Neutrophil (primary cell): ENCODE results near the gene RNF186.

Source experiments
- H3K27ac ChIP-seq: fragments of 200-600 bp; sonication (generic); 2 replicates; pipeline ENCODE4 v1.5.1; 2016; ENCODE audit warnings: mild to moderate bottlenecking, moderate library complexity
- H3K27me3 ChIP-seq: fragments of 200-600 bp; sonication (generic); 2 replicates; pipeline ENCODE4 v1.6.0; 2016; ENCODE audit warnings: mild to moderate bottlenecking
- H3K36me3 ChIP-seq: fragments of 200-600 bp; sonication (generic); 2 replicates; pipeline ENCODE4 v1.5.1; 2017
- H3K4me1 ChIP-seq, 2 experiments: fragments of 200-600 bp in 1 of 2; sonication (generic) in 1 of 2; 1 replicate in 1 of 2; 2 replicates in 1 of 2; pipeline versions ENCODE4 v1.5.1 to v1.6.1; 2013 to 2016; ENCODE audit warnings: low read depth in 1 of 2, low read length in 1 of 2, mild to moderate bottlenecking in 1 of 2, moderate library complexity in 1 of 2; ENCODE audit not compliant: control insufficient read depth in 1 of 2, insufficient read depth in 1 of 2
- H3K4me3 ChIP-seq, 2 experiments: fragments of 200-600 bp in 1 of 2; sonication (generic) in 1 of 2; 1 replicate in 1 of 2; 2 replicates in 1 of 2; pipeline ENCODE4 v1.5.1; 2013 to 2016; ENCODE audit warnings: low read depth in 1 of 2, low read length in 1 of 2, mild to moderate bottlenecking in 1 of 2, moderate library complexity in 1 of 2
- H3K9me3 ChIP-seq: fragments of 200-600 bp; sonication (generic); 2 replicates; pipeline ENCODE4 v1.5.1; 2016
- TF ChIP-seq, protein P1 (sequence below): fragments of 200-600 bp; sonication (generic); IDR thresholded peaks from 2 replicates; pipeline ENCODE4 v1.5.1; 2016; ENCODE audit warnings: antibody characterized with exemption

Gene RNF186

DNA sequence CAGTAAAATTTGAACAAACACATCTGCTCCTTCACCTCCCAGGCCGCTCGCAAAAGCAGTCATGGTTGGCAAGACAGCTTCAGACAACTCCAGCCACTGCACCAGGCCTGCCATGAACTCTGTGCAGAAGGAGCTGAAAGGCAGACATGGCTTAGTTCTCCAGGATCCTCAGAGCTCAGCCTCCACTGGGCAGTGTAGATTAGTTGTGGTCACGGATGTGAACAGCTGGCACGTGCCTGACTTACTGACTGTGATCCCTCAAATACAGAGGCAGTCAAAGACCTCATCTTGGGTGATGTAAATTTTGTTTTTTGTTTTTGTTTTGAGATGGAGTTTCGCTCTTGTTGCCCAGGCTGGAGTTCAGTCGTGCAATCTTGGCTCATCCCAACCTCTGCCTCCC lies 43.7 kb downstream of the RNF186 start:
- no peaks in the 10 kb centered on the region for H3K9me3 ChIP-seq
- H3K36me3 ChIP-seq, result no peaks in the 10 kb centered on the region
- H3K4me1 ChIP-seq, result no peaks in the 10 kb centered on the region
- TF ChIP-seq, protein P1, sequence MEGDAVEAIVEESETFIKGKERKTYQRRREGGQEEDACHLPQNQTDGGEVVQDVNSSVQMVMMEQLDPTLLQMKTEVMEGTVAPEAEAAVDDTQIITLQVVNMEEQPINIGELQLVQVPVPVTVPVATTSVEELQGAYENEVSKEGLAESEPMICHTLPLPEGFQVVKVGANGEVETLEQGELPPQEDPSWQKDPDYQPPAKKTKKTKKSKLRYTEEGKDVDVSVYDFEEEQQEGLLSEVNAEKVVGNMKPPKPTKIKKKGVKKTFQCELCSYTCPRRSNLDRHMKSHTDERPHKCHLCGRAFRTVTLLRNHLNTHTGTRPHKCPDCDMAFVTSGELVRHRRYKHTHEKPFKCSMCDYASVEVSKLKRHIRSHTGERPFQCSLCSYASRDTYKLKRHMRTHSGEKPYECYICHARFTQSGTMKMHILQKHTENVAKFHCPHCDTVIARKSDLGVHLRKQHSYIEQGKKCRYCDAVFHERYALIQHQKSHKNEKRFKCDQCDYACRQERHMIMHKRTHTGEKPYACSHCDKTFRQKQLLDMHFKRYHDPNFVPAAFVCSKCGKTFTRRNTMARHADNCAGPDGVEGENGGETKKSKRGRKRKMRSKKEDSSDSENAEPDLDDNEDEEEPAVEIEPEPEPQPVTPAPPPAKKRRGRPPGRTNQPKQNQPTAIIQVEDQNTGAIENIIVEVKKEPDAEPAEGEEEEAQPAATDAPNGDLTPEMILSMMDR, result no peak
- H3K27ac ChIP-seq, result no peak overlapping the region
- H3K27me3 ChIP-seq, result no peaks in the 10 kb centered on the region
- no peak overlapping the region for H3K4me3 ChIP-seq

DNA sequence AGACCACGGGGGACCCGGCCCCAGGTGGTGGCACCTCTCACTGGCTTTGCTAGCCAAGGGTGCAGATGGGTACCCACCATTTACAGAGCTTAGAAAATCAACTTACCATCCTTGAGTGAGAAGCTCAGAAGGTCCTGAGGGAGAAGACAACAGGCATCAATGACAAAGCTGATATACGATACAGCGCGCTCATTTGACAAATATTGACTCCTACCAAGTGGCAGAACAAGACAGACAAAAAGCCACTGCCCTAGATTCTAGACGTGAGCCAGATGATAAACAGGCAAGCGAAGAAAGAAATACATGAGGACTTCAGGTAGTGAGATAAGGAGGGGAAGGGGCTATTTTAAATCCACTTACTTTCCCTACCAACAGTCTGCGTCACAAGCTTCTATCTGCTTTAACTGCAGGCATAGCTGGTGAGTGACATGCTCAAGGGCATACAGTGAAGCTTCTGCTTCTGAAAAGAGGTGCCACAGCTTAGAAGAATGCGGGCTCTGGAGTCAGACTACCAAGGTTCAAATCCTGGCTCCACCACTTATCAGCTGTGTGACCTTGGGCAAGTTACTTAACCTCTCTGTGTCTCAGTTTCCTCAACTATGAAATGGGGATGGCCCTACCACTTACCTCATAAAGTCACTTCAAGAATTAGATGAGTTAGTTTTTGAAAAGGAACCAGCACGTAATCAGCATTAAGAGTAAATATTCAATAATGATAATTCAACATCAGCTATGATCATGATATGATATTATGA lies 44.5 kb downstream of the RNF186 start:
- Histone ChIP-seq H3K4me3 (no peak overlapping the region), H3K27ac (no peak overlapping the region), H3K9me3 (no peaks in the 10 kb centered on the region), H3K36me3 (no peaks in the 10 kb centered on the region), H3K4me1 (no peaks in the 10 kb centered on the region), H3K27me3 (no peaks in the 10 kb centered on the region)
- TF ChIP-seq, protein P1, result no peak

DNA sequence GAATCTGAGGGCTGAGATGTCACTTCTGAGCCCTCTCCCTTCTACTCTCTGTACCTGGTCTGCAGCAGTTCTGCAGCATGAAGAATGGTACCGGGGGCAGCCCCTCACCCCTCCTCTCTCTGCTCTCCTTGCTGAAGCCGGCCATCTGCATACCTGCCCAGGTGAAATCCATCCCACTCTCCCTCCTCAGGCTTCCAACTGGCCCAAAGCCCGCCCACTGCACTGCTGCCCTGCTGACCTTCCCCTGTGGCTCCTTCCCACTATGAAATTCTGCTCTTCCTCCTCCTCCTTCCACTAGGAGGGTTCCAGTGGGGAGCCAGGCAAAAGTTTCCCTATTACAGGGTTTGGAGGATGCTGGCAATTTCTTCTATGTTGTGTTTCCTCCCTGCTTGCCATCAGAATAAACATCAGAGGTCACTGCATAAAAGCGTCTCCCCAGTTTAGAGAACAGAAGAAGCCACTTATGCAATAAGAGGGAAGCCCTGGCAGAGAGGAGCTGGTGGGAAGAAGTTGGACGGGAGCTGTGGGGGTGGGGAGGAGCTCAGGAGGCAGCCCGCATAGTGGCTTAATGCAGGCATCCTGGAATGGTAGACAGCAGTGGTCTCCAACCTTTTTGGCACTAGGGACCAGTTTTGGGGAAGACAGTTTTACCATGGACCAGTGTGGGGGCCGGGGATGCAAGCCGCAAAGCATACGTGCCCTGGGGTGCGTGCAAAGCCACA lies 45.7 kb downstream of the RNF186 start:
- no peaks in the 10 kb centered on the region for H3K27me3 ChIP-seq
- H3K9me3 ChIP-seq, result no peaks in the 10 kb centered on the region
- no peak overlapping the region for H3K4me3 ChIP-seq
- H3K27ac ChIP-seq, result no peak overlapping the region
- H3K36me3 ChIP-seq, result no peaks in the 10 kb centered on the region
- TF ChIP-seq, protein P1, result no peak
- no peaks in the 10 kb centered on the region for H3K4me1 ChIP-seq

DNA sequence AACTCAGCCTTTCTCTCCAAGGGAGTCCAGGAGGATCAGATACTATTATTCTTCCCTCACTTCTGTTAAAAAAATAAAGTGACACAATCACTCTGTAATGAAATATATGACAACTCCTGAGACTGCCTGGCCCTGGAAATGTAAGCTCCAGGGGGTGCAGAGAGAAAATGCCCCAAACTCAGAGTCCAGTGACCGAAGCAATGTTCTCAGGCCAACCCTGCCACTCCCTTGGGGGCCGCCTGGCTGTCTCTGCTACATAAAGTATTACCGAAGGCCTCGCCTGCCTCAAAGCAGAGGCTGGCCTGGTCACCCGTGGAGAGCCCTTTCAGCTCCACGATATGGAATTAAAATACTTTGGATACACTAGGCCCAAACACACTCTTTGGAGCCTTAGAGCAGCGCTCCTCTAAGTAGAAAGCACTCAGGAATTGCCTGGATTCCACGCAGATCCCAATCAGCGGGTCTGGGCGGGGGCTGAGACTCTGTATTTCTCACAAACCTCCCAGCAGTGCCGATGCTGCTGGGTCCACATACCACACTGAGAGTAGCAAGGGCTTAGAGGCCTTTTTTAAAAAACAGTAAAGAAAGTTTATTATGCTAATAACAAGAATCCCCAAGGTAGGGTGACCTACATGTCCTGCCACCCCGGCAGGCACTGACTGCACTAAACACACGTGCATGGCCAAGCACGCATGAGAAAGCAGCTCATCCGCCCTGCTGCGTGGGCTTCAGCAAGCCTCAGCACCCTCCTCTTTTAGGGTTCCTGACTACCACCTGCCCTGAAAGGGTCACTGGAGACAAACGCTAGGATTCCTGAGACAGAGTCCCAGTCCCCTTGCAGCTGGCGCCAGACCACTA lies 46.5 kb downstream of the RNF186 start:
- Histone ChIP-seq H3K27ac (no peak overlapping the region), H3K27me3 (no peaks in the 10 kb centered on the region), H3K36me3 (no peaks in the 10 kb centered on the region), H3K4me1 (no peaks in the 10 kb centered on the region), H3K4me3 (no peak overlapping the region), H3K9me3 (no peaks in the 10 kb centered on the region)
- TF ChIP-seq, protein P1, result no peak

DNA sequence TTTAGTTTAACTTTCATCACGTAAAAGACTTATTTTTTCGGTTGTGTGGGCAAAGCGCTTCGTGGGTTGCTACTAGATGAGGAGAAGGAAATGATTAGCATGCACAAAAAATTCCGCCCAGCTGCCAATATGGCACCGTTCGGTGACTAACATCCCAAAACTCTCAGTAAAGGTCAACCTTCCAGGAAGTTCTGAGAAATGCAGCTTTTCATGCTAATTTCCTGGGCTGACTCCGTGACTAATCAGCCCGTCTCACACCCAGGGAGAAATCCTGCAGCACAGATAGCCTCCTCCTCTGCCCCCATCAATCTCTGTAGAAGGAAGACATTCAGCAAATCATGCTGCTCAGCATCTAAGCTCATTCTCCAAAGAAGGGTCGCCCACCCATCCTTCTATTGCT lies 49.5 kb downstream of the RNF186 start:
- H3K4me1 ChIP-seq, result no peaks in the 10 kb centered on the region
- H3K9me3 ChIP-seq, result no peaks in the 10 kb centered on the region
- H3K27me3 ChIP-seq, result no peaks in the 10 kb centered on the region
- no peak overlapping the region for H3K4me3 ChIP-seq
- H3K27ac ChIP-seq, result no peak overlapping the region
- H3K36me3 ChIP-seq, result no peaks in the 10 kb centered on the region
- TF ChIP-seq, protein P1, result no peak
